GM21447 (cell line): ENCODE results near the gene TP53BP2.
"Not testable (repeated sequence)": the region's sequence is repeated elsewhere in the genome, so short reads cannot be mapped to it uniquely, and the experiment has no call there.

Experiments
- ATAC-seq: cut with Tn5 transposase; IDR thresholded peaks from one replicate; pipeline ENCODE4 v1.9.1; 2021; ENCODE audit not compliant: unreplicated experiment

TP53BP2 gene

GRCh38 chr1:223745731-223746130 lies 100.0 kb downstream of the TP53BP2 start:
- ATAC-seq, result no peak

DNA sequence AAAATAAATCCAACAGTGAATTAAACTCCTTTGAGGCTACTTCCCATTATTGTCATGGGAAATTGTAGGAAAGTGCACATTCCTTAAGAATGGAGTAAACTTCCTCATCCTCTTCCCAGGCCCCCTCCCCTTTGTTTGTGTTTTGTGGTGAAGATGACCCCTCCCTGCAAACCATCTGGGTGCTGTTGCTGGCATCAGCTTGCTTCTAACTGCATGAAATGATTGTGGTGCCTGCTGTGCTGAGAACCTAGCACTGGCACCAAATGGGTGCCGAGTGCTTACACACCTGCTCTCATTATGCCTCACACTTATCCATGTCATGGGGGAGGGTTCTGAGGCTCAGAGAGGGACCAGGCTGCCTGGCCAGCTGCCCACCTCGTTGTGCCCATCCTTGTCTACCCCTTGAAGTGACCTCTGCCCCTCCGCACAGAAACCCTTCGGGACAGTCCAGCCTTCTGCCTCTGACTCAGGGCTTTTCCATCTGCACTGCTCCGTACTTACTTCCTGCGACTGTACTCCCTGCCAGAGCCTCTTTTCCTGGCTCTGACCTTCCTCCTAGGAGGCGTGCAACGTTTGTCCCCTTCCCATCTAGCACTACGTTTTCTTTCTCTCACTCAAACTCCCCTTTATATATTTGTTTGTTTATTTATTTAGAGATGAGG lies 102.8 kb downstream of the TP53BP2 start:
- no peak for ATAC-seq

DNA sequence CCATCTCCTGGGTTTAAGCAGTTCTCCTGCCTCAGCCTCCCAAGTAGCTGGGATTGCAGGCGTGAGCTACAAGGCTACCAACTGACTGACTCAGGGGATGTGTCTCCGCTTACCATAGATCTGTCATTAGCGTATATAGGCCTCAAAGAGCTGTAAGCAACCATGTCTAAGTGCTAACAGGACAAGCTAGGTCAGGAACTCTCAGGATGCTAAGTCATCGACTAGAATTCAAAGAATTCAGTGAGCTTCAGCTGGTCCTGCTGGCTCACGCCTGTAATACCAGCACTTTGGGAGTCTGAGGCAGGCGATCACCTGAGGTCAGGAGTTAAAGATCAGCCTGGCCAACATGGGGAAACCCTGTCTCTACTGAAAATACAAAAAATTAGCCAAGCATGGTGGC lies 103.9 kb downstream of the TP53BP2 start:
- ATAC-seq, result no peak

DNA sequence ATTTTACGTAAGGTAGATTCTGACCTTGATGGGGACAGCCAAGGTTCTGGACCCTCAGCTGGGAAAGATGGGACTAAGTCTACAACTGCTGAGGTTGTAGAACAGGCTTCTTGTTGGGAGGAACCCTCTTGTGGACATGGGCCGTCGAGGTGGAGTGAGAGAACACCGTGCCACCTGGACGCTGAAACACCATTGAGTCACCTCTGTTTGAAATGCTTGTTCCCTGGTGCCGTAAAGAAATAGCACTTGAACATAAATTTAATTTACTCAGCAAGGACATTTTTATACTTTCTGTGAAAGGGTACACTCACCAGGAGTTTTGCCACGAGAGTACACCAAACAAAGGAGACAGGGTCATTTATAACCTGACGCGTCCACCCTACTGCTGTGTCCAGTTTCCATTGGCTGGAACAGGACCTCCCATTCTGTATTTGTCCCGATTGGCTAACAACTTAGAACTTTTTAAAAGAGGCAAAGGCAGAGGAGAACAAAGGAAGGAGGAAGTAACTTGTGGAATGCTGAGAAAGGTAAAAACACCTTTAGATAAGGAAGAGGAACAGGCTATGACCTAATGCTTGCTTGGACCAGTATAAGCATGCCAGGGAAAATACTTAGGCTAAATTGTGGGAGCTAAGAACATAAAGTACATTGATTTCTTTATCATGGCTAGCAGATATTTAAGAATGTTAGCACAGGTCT lies 105.6 kb downstream of the TP53BP2 start:
- not testable (repeated sequence) for ATAC-seq

DNA sequence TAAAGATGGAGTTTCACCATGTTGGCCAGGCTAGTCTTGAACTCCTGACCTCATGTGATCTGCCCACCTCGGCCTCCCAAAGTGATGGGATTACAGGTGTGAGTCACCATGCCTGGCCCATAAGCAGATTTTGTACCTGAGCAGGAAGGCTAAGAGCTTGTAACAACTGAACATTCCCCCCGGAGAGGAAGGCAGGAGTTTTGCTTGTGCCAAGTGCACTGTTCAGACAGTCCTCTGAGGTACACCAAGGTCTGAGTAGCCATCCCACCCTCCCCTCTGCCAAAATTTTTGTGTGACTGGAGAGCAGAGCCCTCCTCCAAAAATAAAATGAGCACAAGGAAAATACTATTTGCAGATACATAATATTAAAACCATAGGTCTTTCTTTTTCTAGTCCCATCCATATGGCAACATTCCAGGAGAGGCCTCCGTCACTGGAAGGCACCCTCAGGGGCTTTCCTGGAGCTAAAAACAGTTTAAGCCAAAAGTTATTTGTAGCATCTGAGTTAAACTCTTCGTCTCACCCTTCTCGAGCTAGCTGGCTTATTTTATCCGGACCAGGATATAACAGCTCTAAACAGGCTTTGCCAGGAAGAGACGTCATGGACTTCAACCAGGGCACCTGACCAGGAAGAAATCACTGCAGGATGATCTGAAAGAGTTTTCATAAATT lies 106.2 kb downstream of the TP53BP2 start:
- no peak for ATAC-seq

DNA sequence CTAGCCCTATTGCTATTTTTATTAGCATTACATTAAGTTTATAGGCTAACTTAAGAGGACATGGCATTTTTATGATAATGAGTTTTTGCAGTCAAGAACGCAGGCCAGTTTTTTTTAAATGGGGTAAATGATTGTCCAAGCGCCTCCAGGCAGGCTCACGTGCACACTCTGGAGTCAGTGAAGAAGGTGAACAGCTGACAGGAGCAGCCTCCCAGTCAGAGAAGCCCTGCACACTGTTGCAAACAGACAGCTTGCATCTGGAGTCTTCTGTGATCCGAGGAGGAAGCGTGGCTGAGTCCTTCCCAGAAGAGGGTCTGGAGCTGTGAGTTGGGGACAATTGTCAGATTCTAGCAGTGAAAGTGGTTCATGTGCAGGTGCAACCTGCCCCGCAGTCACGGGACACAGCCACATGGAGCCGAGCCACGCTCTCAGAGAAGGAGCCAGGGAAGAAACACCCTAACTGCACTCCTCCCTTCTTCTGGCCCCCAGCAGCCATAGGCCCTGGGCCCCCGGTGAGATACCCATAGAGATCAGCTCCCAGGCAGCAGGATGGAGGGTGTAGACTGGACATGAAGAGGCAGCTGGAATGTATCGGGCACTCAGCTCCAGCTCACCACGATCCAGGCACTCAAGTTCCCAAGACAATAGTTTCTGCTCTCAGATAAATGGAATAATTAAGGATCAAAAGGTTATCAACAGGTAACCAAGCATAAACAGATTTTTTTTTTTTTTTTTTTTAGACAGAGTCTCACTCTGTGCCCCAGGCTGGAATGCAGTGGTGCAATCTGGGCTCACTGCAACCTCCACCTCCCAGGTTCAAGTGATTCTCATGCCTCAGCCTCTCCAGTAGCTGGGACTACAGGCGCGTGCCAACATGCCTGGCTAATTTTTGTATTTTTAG lies 107.0 kb downstream of the TP53BP2 start:
- no peak for ATAC-seq

DNA sequence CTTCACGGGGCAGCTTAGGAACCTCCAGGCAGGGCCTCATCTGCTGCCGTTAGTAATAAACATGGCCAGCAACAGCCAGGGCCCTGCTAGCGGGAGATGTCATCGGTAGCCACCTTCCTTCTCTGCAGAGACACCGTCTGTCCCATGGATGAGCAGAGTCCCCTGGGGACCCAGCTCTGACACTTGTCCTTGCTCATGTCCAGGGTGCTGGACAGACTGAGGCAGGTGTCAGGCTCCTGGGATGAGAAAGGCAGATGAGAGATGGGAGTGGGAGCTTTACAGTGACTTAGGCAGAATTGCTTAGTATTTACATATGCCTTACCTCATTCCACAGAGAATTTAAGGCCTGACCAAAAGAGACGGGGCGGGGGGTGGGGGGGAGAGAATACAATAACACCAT lies 108.4 kb downstream of the TP53BP2 start:
- no peak for ATAC-seq

DNA sequence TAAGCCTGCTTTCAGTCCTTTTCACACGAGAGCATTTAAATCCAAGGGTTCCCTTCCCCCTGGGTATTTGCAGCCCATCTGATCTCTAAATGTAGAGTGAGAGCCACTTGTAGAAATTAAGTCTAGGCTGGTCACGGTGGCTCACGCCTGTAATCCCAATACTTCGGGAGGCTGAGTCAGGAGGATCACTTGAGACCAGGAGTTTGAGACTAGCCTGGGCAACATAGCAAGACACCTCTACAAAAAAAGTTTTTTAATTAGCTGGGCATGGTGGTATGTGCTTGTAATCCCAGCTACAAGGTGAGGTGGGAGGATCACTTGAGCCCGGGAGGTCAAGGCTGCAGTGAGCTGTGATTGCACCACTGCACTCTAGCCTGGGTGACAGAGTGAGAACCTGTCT lies 109.1 kb downstream of the TP53BP2 start:
- not testable (repeated sequence) for ATAC-seq

DNA sequence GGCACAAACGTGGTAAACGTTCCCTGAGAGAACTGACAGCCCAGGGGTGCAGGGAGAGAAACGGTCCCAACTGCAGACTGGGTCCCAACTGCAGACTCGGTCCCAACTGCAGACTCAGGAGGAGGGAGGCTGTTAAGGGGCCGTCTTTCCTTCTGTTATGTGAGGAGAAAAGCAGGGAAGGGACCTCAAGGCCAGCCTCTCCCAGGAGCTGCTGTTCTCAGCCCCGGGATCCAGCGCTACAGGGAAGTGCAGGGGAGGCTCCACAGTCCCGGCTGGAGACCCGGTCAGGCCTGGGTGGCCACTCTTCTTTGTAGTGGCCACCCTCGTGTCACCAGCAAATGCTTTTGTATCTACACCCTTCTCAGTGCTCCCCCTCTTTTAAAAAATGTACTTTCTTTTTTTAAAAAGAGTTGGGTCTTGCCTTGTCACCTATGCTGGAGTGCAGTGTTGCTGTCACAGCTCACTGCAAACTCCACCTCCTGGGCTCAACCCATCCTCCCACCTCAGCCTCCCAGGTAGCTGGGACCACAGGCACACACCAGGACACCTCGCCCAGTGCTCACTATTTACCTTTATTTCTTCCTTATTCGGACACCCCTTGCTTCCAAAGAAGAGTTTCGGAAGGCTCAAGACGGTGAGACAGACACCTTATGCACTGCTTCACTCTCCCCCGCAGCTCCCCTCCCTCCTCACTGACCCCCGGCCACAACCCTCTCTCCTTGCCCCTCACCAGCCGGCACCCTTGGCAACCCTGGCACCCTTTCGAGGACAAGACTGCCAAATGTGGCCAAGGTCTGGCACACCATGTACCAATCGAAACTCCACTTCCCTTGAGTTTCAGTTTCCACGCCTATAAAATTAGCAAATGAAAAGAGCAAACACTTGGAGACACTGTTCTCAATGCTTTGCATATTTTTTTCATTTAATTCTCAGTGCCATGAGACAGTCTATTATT lies 111.6 kb downstream of the TP53BP2 start:
- ATAC-seq, result no peak

DNA sequence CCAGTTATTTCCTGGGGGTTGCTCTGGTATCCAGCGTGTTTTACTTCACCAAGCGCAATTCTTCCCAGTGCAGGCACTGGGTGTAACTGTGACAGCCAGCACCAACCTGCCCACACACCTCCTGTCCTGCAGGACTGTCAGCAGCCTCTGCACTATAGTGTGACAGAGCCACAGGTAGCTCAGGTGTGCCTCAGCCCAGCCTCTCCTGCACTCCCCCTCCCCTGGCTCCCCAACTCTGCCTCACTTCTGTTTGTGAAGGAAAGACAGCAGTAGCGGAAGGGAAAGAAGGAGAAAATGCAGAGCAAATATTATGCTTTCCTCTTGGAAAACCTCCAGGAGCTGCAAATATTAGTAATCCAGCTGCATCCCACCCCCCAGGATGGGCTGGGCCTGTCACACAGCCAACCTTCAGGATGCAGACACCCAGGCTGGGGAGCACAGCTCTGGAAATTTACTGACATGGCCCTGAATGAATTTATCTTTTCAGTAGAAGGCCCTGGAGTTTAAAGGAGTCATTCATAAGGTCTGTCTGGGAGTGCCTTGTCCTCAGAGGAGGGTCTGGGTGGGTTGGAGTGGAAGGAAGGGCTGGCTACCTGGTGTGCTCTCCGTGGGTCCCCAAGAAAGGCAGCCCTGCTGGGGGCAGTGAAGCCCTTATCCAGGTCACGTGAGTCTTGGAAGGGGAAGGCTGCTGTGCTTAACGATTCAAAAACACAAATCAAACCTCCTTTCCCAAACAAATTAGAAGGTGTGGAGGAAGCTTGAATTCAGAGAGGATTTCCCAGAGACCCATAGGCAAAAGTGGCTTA lies 112.6 kb downstream of the TP53BP2 start:
- no peak for ATAC-seq

DNA sequence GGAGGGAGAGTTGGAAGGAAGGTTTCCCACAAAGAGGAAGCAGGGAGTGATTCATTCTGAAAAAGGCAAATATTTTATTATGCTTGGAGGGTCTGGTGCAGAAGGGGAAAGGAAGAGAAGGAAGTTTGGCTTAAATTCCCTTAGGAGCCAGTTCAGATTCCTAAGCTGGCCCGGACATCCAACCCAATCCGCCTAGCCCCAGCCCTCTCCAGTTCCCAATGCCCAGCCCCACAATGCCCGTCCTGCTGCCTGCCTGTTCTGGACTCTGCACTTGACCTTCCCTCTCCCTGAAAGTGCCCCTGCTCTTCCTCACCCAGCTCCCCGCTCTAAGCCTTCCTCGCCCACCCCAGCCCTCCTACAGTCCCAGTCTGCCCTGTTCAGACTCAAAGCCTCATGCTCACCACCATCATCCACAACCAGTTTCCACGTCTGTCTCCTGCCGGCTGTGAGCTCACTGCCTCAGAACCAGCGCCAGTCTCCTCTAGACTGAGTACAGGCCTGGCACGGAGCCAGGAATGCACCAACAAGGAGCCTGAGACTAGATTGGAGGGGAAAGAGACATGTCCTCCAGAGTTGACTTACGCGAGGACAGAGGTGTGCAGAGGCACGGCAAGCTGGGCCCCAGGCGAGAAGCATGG lies 114.5 kb downstream of the TP53BP2 start:
- ATAC-seq, result no peak

GRCh38 chr1:223730479-223731132 lies 115.1 kb downstream of the TP53BP2 start:
- no peak for ATAC-seq

- no peak for ATAC-seq
These were observed 115.8 kb downstream of the TP53BP2 start for GRCh38 chr1:223729906-223730305.
